Stimulated activated effector memory CD8-positive, alpha-beta T cell treated with anti-CD3 and anti-CD28 coated beads, Interleukin-12 subunit alpha, Interleukin-12 subunit beta, amount 100 ng/mL, for 72 hours (primary cell): Measurements from ENCODE around the gene KIR3DL2.
"Not testable (repeated sequence)": the region's sequence is repeated elsewhere in the genome, so short reads cannot be mapped to it uniquely, and the experiment has no call there.

Source experiments
- ATAC-seq: fragments of 150-1000 bp; cut with Tn5 transposase; 2 replicates; pipeline ENCODE4 v1.10.0; 2021
- DNase-seq, 2 donors: peaks; one replicate each; pipeline ENCODE4 v3.0.0; 2021 to 2022; ENCODE audit warnings: low spot score in 2 of 2
- H3K27ac Mint-ChIP-seq: one replicate; pipeline ENCODE4 v1.8.0; 2022; ENCODE audit warnings: mild to moderate bottlenecking, mixed read lengths
- H3K36me3 Mint-ChIP-seq: one replicate; pipeline ENCODE4 v1.8.0; 2022; ENCODE audit warnings: mild to moderate bottlenecking, mixed read lengths
- H3K4me1 Mint-ChIP-seq: one replicate; pipeline ENCODE4 v1.8.0; 2022; ENCODE audit warnings: mixed read lengths
- H3K4me3 Mint-ChIP-seq: one replicate; pipeline ENCODE4 v1.8.0; 2022; ENCODE audit warnings: mild to moderate bottlenecking, mixed read lengths
- H3K9me3 Mint-ChIP-seq: one replicate; pipeline ENCODE4 v1.8.0; 2022; ENCODE audit warnings: mixed read lengths

KIR3DL2 gene

DNA sequence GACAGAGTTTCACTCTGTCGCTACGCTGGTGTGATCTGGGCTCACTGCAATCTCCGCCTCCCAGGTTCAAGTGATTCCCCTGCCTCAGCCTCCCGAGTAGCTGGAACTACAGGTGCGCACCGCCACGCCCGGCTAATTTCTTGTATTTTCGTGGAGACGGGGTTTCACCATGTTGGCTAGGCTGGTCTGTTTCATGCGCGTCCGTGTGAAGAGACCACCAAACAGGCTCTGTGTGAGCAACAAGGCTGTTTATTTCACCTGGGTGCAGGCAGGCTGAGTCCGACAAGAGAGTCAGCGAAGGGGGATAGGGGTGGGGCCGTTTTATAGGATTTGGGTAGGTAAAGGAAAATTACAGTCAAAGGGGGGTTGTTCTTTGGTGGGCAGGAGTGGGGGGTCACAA is 43.9 kb downstream of the KIR3DL2 start:
- H3K9me3 Mint-ChIP-seq, DNase-seq, ATAC-seq, H3K4me3 Mint-ChIP-seq, H3K36me3 Mint-ChIP-seq, H3K4me1 Mint-ChIP-seq, H3K27ac Mint-ChIP-seq: not testable (repeated sequence)

- no peak for DNase-seq
- ATAC-seq = no peak
- Mint-ChIP-seq H3K4me1 (no peaks in the 10 kb centered on the region), H3K4me3 (no peak overlapping the region), H3K27ac (no peak overlapping the region), H3K36me3 (no peaks in the 10 kb centered on the region), H3K9me3 (no peaks in the 10 kb centered on the region)
Measured at GRCh38 chr19:54896036-54896435, 45.8 kb downstream of the KIR3DL2 start.

- H3K4me1 Mint-ChIP-seq, DNase-seq, H3K36me3 Mint-ChIP-seq, H3K9me3 Mint-ChIP-seq, H3K4me3 Mint-ChIP-seq, ATAC-seq, H3K27ac Mint-ChIP-seq: not testable (repeated sequence)
Measured at GRCh38 chr19:54898685-54899084, 48.4 kb downstream of the KIR3DL2 start.

DNA sequence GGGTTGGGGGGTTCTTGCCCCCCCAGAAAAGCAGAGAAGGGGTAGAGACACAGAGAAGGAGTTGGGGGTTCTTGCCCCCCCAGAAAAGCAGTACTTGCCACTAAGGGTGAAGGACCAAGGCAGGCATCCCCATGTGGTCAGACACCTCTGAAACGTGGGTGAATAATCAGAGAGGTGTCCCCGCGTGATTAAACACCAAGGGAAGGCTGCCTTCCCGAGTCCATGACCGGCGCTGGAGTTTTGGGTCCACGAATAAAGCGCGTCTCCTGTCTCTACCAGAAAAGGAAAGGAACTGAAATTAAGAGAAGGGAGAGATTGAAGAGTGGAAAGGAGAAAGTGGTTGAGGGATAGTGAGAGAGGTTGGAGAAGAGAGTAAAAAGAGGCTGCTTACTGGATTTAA is 49.4 kb downstream of the KIR3DL2 start:
- not testable (repeated sequence) for H3K4me3 Mint-ChIP-seq, H3K9me3 Mint-ChIP-seq, ATAC-seq, DNase-seq, H3K27ac Mint-ChIP-seq, H3K4me1 Mint-ChIP-seq, H3K36me3 Mint-ChIP-seq

DNA sequence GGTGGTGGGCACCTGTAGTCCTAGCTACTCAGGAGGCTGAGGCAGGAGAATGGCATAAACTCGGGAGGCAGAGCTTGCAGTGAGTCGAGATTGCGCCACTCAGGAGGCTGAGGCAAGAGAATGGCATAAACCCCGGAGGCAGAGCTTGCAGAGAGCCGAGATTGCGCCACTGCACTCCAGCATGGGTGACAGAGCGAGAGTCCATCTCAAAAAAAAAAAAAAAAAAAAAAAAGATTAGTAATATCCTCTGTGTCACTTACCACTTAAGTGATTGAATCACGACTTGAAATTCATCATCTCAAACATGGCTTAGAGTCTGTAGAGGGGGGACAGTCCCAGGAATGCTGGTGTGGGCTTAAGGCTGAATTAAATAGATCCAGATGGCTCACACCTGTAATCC is 50.9 kb downstream of the KIR3DL2 start:
- DNase-seq, H3K36me3 Mint-ChIP-seq, H3K9me3 Mint-ChIP-seq, H3K4me3 Mint-ChIP-seq, ATAC-seq, H3K27ac Mint-ChIP-seq: not testable (repeated sequence)
- H3K4me1 Mint-ChIP-seq = peaks cover 12% of the 10 kb centered on the region

- DNase-seq = no peak
- H3K9me3 Mint-ChIP-seq = no peaks in the 10 kb centered on the region
- no peak overlapping the region for H3K27ac Mint-ChIP-seq
Measured at GRCh38 chr19:54902061-54902460, 51.8 kb downstream of the KIR3DL2 start.

DNA sequence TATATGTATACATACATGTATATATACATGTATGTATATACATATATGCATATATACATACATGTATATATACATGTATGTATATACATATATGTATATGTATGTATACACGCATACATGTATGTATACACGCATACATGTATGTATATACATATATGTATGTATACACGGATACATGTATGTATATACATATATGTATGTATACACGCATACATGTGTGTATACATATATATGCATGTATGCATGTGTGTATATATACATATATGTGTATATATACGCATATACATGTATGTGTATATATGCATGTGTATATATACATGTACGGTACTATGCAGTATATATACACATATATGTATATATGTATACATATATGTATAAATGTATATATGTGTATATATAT is 53.1 kb downstream of the KIR3DL2 start:
- Mint-ChIP-seq H3K4me3 (no peak overlapping the region), H3K9me3 (no peaks in the 10 kb centered on the region), H3K36me3 (no peaks in the 10 kb centered on the region), H3K27ac (no peak overlapping the region), H3K4me1 (peaks cover 12% of the 10 kb centered on the region)
- DNase-seq (no peak), ATAC-seq (no peak)

More at GRCh38 chr19:54902061-54902460, 51.8 kb downstream of the KIR3DL2 start:
- no peak overlapping the region for H3K4me3 Mint-ChIP-seq
- H3K36me3 Mint-ChIP-seq = no peaks in the 10 kb centered on the region
- peaks cover 12% of the 10 kb centered on the region for H3K4me1 Mint-ChIP-seq
- no peak for ATAC-seq

DNA sequence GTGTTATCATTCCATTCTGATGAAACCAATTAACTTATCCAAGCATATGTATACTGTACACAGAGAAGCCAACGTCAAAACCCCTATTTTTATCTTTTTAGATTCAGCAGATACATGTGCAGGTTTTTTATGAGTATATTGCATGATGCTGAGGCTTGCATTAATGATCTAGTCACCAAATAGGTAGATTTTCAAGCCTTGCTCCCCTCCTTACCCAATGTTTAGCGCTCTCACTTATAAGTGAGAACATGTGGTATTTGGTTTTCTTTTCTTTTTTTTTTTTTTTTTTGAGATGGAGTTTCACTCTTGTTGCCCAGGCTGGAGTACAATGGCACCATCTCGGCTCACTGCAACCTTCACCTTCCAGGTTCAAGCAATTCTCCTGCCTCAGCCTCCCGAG is 54.0 kb downstream of the KIR3DL2 start:
- not testable (repeated sequence) for DNase-seq, H3K9me3 Mint-ChIP-seq, H3K27ac Mint-ChIP-seq, H3K4me3 Mint-ChIP-seq, H3K36me3 Mint-ChIP-seq, ATAC-seq
- peaks cover 12% of the 10 kb centered on the region for H3K4me1 Mint-ChIP-seq

- no peak for DNase-seq
- H3K4me3 Mint-ChIP-seq = peak overlapping the region; percentile 42
- H3K27ac Mint-ChIP-seq = no peak overlapping the region
- H3K4me1 Mint-ChIP-seq = peaks cover 12% of the 10 kb centered on the region
- no peak for ATAC-seq
- H3K9me3 Mint-ChIP-seq = no peaks in the 10 kb centered on the region
- peaks cover 5% of the 10 kb centered on the region for H3K36me3 Mint-ChIP-seq
Measured at GRCh38 chr19:54905421-54905802, 55.2 kb downstream of the KIR3DL2 start.

- peak within 1 kb of the TSS; percentile 42 for H3K4me3 Mint-ChIP-seq
- peaks cover 12% of the 10 kb centered on the region for H3K4me1 Mint-ChIP-seq
- no peaks in the 10 kb centered on the region for H3K9me3 Mint-ChIP-seq
- peaks cover 5% of the 10 kb centered on the region for H3K36me3 Mint-ChIP-seq
- H3K27ac Mint-ChIP-seq = peak within 1 kb of the TSS; percentile 56
- ATAC-seq (peak; percentile 94), DNase-seq (peak in 1 of 2 donors; percentile 67)
Measured at GRCh38 chr19:54905803-54906511, 55.7 kb downstream of the KIR3DL2 start, which contains the start of gene NCR1. Gene NCR1 (plus strand): TSS chr19:54906148. CDS start chr19:54906188, 40 bp downstream.

- DNase-seq (no peak), ATAC-seq (no peak)
- Mint-ChIP-seq H3K9me3 (no peaks in the 10 kb centered on the region), H3K27ac (peak overlapping the region; percentile 56), H3K4me1 (peaks cover 6% of the 10 kb centered on the region), H3K4me3 (peak overlapping the region; percentile 42), H3K36me3 (peaks cover 5% of the 10 kb centered on the region)
Measured at GRCh38 chr19:54906819-54907218, 56.6 kb downstream of the KIR3DL2 start.

DNA sequence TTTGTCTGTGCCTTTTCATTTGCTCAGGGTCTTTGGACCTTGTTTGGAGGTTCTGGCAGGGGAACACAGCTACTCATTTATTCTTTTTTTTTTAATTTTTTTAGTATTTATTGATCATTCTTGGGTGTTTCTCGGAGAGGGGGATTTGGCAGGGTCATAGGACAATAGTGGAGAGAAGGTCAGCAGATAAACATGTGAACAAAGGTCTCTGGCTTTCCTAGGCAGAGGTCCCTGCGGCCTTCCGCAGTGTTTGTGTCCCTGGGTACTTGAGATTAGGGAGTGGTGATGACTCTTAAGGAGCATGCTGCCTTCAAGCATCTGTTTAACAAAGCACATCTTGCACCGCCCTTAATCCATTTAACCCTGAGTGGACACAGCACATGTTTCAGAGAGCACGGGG is 57.7 kb downstream of the KIR3DL2 start:
- not testable (repeated sequence) for DNase-seq, H3K4me1 Mint-ChIP-seq, H3K9me3 Mint-ChIP-seq, H3K27ac Mint-ChIP-seq, H3K4me3 Mint-ChIP-seq, H3K36me3 Mint-ChIP-seq, ATAC-seq
